Measurements from ENCODE around the gene POLR2E. TPM values are rescaled to one million over a fixed set of nuclear protein-coding genes. Genes with fewer than 3 reads are reported as not detected.
A peak's percentile ranks its signal among the peaks of the same experiment; 100 is the strongest.

POLR2E gene
- total and polyA plus RNA-seq, 2 donors (not counting 1 experiment from before 2014, with no cell fraction given): 103 to 121 TPM

DNA sequence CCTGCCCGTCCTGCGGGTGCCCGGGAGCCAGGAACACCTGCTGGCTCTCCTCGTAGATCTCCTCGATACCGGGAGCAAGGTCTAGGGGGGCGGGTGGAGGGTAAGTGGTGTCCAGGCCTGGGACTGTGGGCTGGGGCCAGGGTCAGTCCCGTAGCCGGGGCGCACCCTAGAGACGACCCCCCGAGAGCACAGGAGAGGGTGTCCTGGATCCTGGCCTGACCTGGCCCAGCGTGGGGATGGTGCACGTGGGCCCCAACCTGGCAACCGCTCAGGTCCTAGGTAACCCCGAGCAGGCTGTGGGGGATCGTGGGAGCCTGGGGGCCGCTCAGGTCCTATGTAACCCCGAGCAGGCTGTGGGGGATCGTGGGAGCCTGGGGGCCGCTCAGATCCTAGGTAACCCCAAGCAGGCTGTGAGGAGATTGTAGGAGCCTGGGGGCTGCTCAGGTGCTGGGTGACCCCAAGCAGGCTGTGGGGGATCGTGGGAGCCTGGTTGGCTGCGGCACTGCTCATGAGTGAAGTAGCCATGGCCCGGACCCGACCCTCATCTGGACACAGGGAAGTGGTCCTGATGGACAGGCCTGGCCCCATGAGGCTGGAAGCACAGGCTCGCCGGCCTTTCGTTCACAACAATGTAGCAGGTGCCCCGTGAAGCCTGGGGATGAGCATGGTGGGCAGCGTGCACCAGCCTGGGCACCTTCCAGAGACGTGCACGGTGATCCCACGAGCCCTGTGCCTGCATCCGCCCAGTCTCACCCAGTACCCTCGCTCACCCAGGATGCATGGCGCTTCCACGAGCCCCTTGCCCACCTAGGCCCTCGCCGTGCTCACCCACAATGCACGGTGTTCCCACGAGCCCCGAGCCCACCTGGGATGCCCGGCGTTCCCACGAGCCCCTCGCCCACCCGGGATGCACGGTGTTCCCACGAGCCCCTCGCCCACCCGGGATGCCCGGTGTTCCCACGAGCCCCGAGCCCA is 14.8 kb upstream of the POLR2E start:
- Mint-ChIP-seq H3K4me3 (no peak overlapping the region), H3K27ac (peak overlapping the region; percentile 53), H3K9me3 (ENCODE audit: insufficient read depth) (no peaks in the 10 kb centered on the region), H3K4me1 (peaks cover 12% of the 10 kb centered on the region), H3K27me3 (no peaks in the 10 kb centered on the region)
- ChIA-PET CTCF (no interaction called here), POLR2A (no interaction called here)
- H2AFZ ChIP-seq (ENCODE audit: insufficient read depth, low read depth, low read length, poor library complexity, severe bottlenecking): no peak overlapping the region
- no peaks in the 10 kb centered on the region for H3K27me3 ChIP-seq (replicated peaks in 1 of 4; ENCODE audit: control extremely low read depth in 1 of 4, control insufficient read depth in 3 of 4, insufficient read depth in 4 of 4, low read length in 3 of 4)
- no peak overlapping the region for H3K9ac ChIP-seq (ENCODE audit: low read length)
- no peak for DNase-seq
- no peak overlapping the region for H3K4me3 ChIP-seq (ENCODE audit: control extremely low read depth in 1 of 5, extremely low read depth in 1 of 5, insufficient read depth in 1 of 5, low read depth in 2 of 5, low read length in 4 of 5)
- TF ChIP-seq, protein P1, sequence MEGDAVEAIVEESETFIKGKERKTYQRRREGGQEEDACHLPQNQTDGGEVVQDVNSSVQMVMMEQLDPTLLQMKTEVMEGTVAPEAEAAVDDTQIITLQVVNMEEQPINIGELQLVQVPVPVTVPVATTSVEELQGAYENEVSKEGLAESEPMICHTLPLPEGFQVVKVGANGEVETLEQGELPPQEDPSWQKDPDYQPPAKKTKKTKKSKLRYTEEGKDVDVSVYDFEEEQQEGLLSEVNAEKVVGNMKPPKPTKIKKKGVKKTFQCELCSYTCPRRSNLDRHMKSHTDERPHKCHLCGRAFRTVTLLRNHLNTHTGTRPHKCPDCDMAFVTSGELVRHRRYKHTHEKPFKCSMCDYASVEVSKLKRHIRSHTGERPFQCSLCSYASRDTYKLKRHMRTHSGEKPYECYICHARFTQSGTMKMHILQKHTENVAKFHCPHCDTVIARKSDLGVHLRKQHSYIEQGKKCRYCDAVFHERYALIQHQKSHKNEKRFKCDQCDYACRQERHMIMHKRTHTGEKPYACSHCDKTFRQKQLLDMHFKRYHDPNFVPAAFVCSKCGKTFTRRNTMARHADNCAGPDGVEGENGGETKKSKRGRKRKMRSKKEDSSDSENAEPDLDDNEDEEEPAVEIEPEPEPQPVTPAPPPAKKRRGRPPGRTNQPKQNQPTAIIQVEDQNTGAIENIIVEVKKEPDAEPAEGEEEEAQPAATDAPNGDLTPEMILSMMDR (IDR thresholded peaks at IDR 0.05): no peak
- no peak for TF ChIP-seq EZH2 (IDR thresholded peaks at IDR 0.05; ENCODE audit: borderline replicate concordance, insufficient read depth, low read depth, low read length, poor library complexity, severe bottlenecking)
- peaks cover 9 to 40% of the 10 kb centered on the region in 2 donors for H3K4me1 ChIP-seq (ENCODE audit: control insufficient read depth in 2 of 2, insufficient read depth in 2 of 2, low read length in 2 of 2)
- no peaks in the 10 kb centered on the region for H3K9me3 ChIP-seq (ENCODE audit: control extremely low read depth in 1 of 3, control insufficient read depth in 2 of 3, insufficient read depth in 1 of 3, low read length in 2 of 3)
- H4K20me1 ChIP-seq (ENCODE audit: control insufficient read depth, insufficient read depth, low read length, poor library complexity, severe bottlenecking): peaks cover 53% of the 10 kb centered on the region
- no peak for ATAC-seq (ENCODE audit: low read depth)
- peaks cover 18% of the 10 kb centered on the region for H3K79me2 ChIP-seq (ENCODE audit: control insufficient read depth, insufficient read depth, low read length)
- WGBS (ENCODE audit: insufficient coverage): 97% methylated on average over 52 of the region's 54 CpGs
- no peak overlapping the region for H3K27ac ChIP-seq (ENCODE audit: low read length in 2 of 2)
- no peak overlapping the region for H3K4me2 ChIP-seq (replicated peaks; ENCODE audit: low read depth, low read length, poor library complexity, severe bottlenecking)
- H3K36me3 ChIP-seq (replicated peaks in 1 of 2; ENCODE audit: control extremely low read depth in 1 of 2, control insufficient read depth in 1 of 2, extremely low read depth in 1 of 2, insufficient read depth in 2 of 2, low read length in 1 of 2): peaks cover 0 to 46% of the 10 kb centered on the region in 2 experiments
- intact Hi-C loops (cut with micrococcal nuclease): loop anchor here (5.0 kb wide), 1 partner anchor 82 kb away; no protein-coding TSS in a partner anchor

DNA sequence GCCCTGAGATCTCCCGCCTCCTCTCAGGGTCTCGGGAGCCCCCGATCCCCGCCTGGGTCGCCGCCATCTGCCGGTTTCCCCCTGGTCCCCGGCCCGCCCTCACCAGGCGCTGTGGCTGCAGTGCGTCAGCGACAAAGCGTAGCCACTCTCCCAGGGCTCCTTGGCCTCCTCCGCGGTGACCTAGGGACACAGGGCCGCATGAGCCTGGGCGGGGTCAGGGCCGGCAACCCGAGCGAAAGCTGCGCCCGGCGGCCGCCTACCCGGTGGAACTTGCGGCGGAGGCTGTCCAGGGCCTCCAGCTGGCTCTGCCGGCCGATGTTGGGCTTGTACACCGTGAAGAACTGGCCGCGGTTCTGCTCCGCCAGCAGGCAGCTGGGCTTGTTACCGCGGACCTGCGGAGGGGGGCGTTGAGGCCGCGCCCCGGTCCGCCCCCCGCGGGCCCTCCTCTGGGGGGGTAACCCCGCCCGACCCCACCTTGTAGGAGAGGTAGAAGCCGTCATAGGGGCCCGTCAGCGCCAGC is 13.9 kb upstream of the POLR2E start:
- no peak overlapping the region for H3K27ac Mint-ChIP-seq

More for the DNA sequence above, 13.9 kb upstream of the POLR2E start:
- Histone ChIP-seq H3K9me3 (ENCODE audit: control extremely low read depth in 1 of 3, control insufficient read depth in 2 of 3, insufficient read depth in 1 of 3, low read length in 2 of 3) (no peaks in the 10 kb centered on the region), H3K36me3 (replicated peaks in 1 of 2; ENCODE audit: control extremely low read depth in 1 of 2, control insufficient read depth in 1 of 2, extremely low read depth in 1 of 2, insufficient read depth in 2 of 2, low read length in 1 of 2) (peaks cover 0 to 42% of the 10 kb centered on the region in 2 experiments), H2AFZ (ENCODE audit: insufficient read depth, low read depth, low read length, poor library complexity, severe bottlenecking) (no peak overlapping the region), H4K20me1 (ENCODE audit: control insufficient read depth, insufficient read depth, low read length, poor library complexity, severe bottlenecking) (peaks cover 54% of the 10 kb centered on the region), H3K4me2 (replicated peaks; ENCODE audit: low read depth, low read length, poor library complexity, severe bottlenecking) (no peak overlapping the region), H3K4me1 (ENCODE audit: control insufficient read depth in 2 of 2, insufficient read depth in 2 of 2, low read length in 2 of 2) (peaks cover 10 to 41% of the 10 kb centered on the region in 2 donors), H3K27me3 (replicated peaks in 1 of 4; ENCODE audit: control extremely low read depth in 1 of 4, control insufficient read depth in 3 of 4, insufficient read depth in 4 of 4, low read length in 3 of 4) (no peaks in the 10 kb centered on the region), H3K4me3 (ENCODE audit: control extremely low read depth in 1 of 5, extremely low read depth in 1 of 5, insufficient read depth in 1 of 5, low read depth in 2 of 5, low read length in 4 of 5) (no peak overlapping the region), H3K27ac (ENCODE audit: low read length in 2 of 2) (no peak overlapping the region), H3K79me2 (ENCODE audit: control insufficient read depth, insufficient read depth, low read length) (peaks cover 21% of the 10 kb centered on the region), H3K9ac (ENCODE audit: low read length) (no peak overlapping the region)
- ChIA-PET POLR2A (no interaction called here), CTCF (no interaction called here)
- Mint-ChIP-seq H3K27me3 (no peaks in the 10 kb centered on the region), H3K9me3 (ENCODE audit: insufficient read depth) (no peaks in the 10 kb centered on the region), H3K4me3 (no peak overlapping the region), H3K4me1 (peaks cover 15% of the 10 kb centered on the region)
- 97% methylated on average over 26 of the region's 48 CpGs for WGBS (ENCODE audit: insufficient coverage)
- ATAC-seq (ENCODE audit: low read depth) (no peak), DNase-seq (peak; percentile 62)
- intact Hi-C loops (cut with micrococcal nuclease): no loop called here
- TF ChIP-seq EZH2 (IDR thresholded peaks at IDR 0.05; ENCODE audit: borderline replicate concordance, insufficient read depth, low read depth, low read length, poor library complexity, severe bottlenecking): no peak
- TF ChIP-seq, protein P1 (IDR thresholded peaks at IDR 0.05): no peak

Data from B cell (primary cell).